Tibial nerve (tissue), 4 donors: ENCODE data around the gene TTC24. TPM values are rescaled to one million over a fixed set of nuclear protein-coding genes. Genes with fewer than 3 reads are reported as not detected.
A peak's percentile ranks its signal among the peaks of the same experiment; 100 is the strongest.
"Not testable (repeated sequence)": the region's sequence is repeated elsewhere in the genome, so short reads cannot be mapped to it uniquely, and the experiment has no call there.

Source experiments
- DNase-seq, 2 donors: peaks; one replicate each; pipeline ENCODE4 v3.0.0-alpha.2; 2019; ENCODE audit warnings: low spot score in 2 of 2
- H3K27ac ChIP-seq, 4 donors: fragments of 200-600 bp; sonication (generic) in 3 of 4; one replicate each; pipeline ENCODE4 v1.5.1; 2017 to 2019; ENCODE audit warnings: mild to moderate bottlenecking in 1 of 4
- H3K27me3 ChIP-seq, 2 donors: fragments of 200-600 bp; sonication (generic) in 1 of 2; one replicate each; pipeline versions ENCODE4 v1.5.1 to v1.6.0; 2017 to 2019
- H3K36me3 ChIP-seq, 3 donors: fragments of 200-600 bp; sonication (generic); one replicate each; pipeline ENCODE4 v1.5.1; 2018 to 2019
- H3K4me1 ChIP-seq, 4 donors: fragments of 200-600 bp; sonication (generic) in 3 of 4; one replicate each; pipeline ENCODE4 v1.5.1; 2017 to 2019
- H3K4me3 ChIP-seq, 4 donors: fragments of 200-600 bp; sonication (generic) in 3 of 4; one replicate each; pipeline ENCODE4 v1.5.1; 2017 to 2019; ENCODE audit warnings: mild to moderate bottlenecking in 1 of 4, moderate library complexity in 1 of 4
- H3K9me3 ChIP-seq, 4 donors: fragments of 200-600 bp; sonication (generic) in 3 of 4; one replicate each; pipeline ENCODE4 v1.5.1; 2017 to 2019
- EP300 ChIP-seq, 2 donors: sonication (generic); formaldehyde crosslinking; IDR thresholded peaks; one replicate each; pipeline ENCODE4 v1.6.1; 2017; ENCODE audit warnings: antibody characterized with exemption in 2 of 2, mild to moderate bottlenecking in 1 of 2
- POLR2A ChIP-seq, 2 donors: fragments of 450-650 bp; IDR thresholded peaks; one replicate each; pipeline ENCODE4 v1.6.1; 2017; ENCODE audit warnings: antibody characterized with exemption in 2 of 2, mild to moderate bottlenecking in 2 of 2, moderate library complexity in 2 of 2
- WGBS, 2 donors: methylation state at CpG; one replicate each; pipeline ENCODE4 v1.1.5; 2018; 5-methylcytosine and 5-hydroxymethylcytosine counted together
- total RNA-seq, 4 donors: library from RNA; depleted of rRNA; stranded (reverse); fragments of >200 nt; gene quantifications; one replicate each; pipeline ENCODE4 v1.1.0, GENCODE V29; 2016
- TF ChIP-seq, protein P1 (sequence below), 5 experiments: fragments of 200-600 bp in 3 of 5; fragments of 450-650 bp in 2 of 5; sonication (generic) in 3 of 5; IDR thresholded peaks; one replicate each; pipeline ENCODE4 v1.5.1; 2016 to 2019; ENCODE audit warnings: antibody characterized with exemption in 5 of 5, mild to moderate bottlenecking in 3 of 5, moderate library complexity in 2 of 5

TTC24 gene
- total RNA-seq, 4 donors from 2014 or later = not detected

- no peak for DNase-seq
Observed at GRCh38 chr1:156586323-156586722, 6.8 kb downstream of the TTC24 start.

GRCh38 chr1:156586892-156587477 lies 7.5 kb downstream of the TTC24 start:
- 88 to 96% methylated on average over 3 of the region's 3 CpGs for WGBS, 2 donors
- TF ChIP-seq, protein P1, sequence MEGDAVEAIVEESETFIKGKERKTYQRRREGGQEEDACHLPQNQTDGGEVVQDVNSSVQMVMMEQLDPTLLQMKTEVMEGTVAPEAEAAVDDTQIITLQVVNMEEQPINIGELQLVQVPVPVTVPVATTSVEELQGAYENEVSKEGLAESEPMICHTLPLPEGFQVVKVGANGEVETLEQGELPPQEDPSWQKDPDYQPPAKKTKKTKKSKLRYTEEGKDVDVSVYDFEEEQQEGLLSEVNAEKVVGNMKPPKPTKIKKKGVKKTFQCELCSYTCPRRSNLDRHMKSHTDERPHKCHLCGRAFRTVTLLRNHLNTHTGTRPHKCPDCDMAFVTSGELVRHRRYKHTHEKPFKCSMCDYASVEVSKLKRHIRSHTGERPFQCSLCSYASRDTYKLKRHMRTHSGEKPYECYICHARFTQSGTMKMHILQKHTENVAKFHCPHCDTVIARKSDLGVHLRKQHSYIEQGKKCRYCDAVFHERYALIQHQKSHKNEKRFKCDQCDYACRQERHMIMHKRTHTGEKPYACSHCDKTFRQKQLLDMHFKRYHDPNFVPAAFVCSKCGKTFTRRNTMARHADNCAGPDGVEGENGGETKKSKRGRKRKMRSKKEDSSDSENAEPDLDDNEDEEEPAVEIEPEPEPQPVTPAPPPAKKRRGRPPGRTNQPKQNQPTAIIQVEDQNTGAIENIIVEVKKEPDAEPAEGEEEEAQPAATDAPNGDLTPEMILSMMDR (IDR thresholded peaks at IDR 0.05) = no peak
- TF ChIP-seq EP300 (IDR thresholded peaks at IDR 0.05) (no peak), POLR2A (IDR thresholded peaks at IDR 0.05) (no peak)
- Histone ChIP-seq H3K27ac (no peak overlapping the region), H3K4me3 (no peak overlapping the region), H3K36me3 (no peaks in the 10 kb centered on the region), H3K4me1 (peaks cover 0 to 14% (median 4%) of the 10 kb centered on the region in 4 donors), H3K9me3 (no peaks in the 10 kb centered on the region), H3K27me3 (no peaks in the 10 kb centered on the region)
- DNase-seq = no peak

More at GRCh38 chr1:156586323-156586722, 6.8 kb downstream of the TTC24 start:
- H3K4me1 ChIP-seq = peaks cover 0 to 13% (median 3%) of the 10 kb centered on the region in 4 donors
- TF ChIP-seq EP300 (IDR thresholded peaks at IDR 0.05) (no peak), POLR2A (IDR thresholded peaks at IDR 0.05) (no peak)
- TF ChIP-seq, protein P1 (IDR thresholded peaks at IDR 0.05) = no peak
- H3K36me3 ChIP-seq = no peaks in the 10 kb centered on the region
- H3K27me3 ChIP-seq = no peaks in the 10 kb centered on the region
- no peaks in the 10 kb centered on the region for H3K9me3 ChIP-seq
- WGBS, 2 donors = 69 to 72% methylated on average over 2 to 4 of the region's 4 CpGs
- no peak overlapping the region for H3K4me3 ChIP-seq
- no peak overlapping the region for H3K27ac ChIP-seq

- not testable (repeated sequence) for H3K27ac ChIP-seq, DNase-seq, H3K9me3 ChIP-seq, H3K27me3 ChIP-seq, H3K4me3 ChIP-seq, H3K36me3 ChIP-seq
- WGBS, 2 donors = 84 to 88% methylated on average over 8 of the region's 8 CpGs
- H3K4me1 ChIP-seq = peaks cover 0 to 23% (median 10%) of the 10 kb centered on the region in 4 donors
Observed at GRCh38 chr1:156587927-156588326, 8.4 kb downstream of the TTC24 start.

DNA sequence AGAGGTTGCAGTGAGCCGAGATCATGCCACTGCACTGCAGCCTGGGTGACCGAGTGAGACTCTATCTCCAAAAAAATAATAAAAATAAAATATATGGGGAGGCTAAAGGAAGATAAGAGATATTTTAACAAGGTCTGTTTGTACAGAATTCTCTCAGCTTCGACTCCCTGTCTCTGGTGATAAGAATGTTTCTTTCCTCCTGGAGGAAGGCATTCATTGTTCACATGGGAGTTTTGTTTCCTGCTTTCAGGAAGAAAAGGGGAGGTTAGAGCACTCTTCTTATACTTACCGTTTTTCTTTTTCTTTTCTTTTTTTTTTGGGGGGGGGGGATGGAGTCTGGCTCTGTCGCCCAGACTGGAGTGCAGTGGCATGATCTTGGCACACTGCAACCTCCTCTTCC lies 10.0 kb downstream of the TTC24 start:
- TF ChIP-seq POLR2A (IDR thresholded peaks at IDR 0.05) (no peak), EP300 (IDR thresholded peaks at IDR 0.05) (no peak)
- TF ChIP-seq, protein P1 (IDR thresholded peaks at IDR 0.05) = no peak
- no peak for DNase-seq
- WGBS, 2 donors = 55 to 57% methylated on average over 5 of the region's 5 CpGs
- Histone ChIP-seq H3K27me3 (no peaks in the 10 kb centered on the region), H3K4me1 (peaks cover 0 to 17% (median 10%) of the 10 kb centered on the region in 4 donors), H3K27ac (no peak overlapping the region), H3K36me3 (peaks cover 0 to 18% (median 0%) of the 10 kb centered on the region in 3 donors), H3K4me3 (no peak overlapping the region), H3K9me3 (no peaks in the 10 kb centered on the region)

- no peak for DNase-seq
- Histone ChIP-seq H3K27ac (peak overlapping the region; percentile 72 to 90 (median 87)), H3K4me1 (peaks cover 0 to 17% (median 10%) of the 10 kb centered on the region in 4 donors), H3K36me3 (peaks cover 0 to 28% (median 0%) of the 10 kb centered on the region in 3 donors), H3K27me3 (no peaks in the 10 kb centered on the region), H3K4me3 (peak overlapping the region in 1 of 4 donors; percentile 92), H3K9me3 (no peaks in the 10 kb centered on the region)
- 84 to 85% methylated on average over 10 of the region's 10 CpGs for WGBS, 2 donors
- no peak for TF ChIP-seq POLR2A (IDR thresholded peaks at IDR 0.05)
- TF ChIP-seq, protein P1 (IDR thresholded peaks at IDR 0.05) = no peak
- TF ChIP-seq EP300 (IDR thresholded peaks at IDR 0.05) = no peak
Observed at GRCh38 chr1:156590326-156591180, 11.0 kb downstream of the TTC24 start.
